Stimulated activated CD8-positive, alpha-beta memory T cell treated with anti-CD3 and anti-CD28 coated beads, Interleukin-7, amount 100 ng/mL, for 24 hours (primary cell): ENCODE results near the gene KCNJ5.

ENCODE experiments used
- DNase-seq: peaks from one replicate; pipeline ENCODE4 v3.0.0-alpha.2; 2020; ENCODE audit warnings: low read depth

The KCNJ5 gene

DNA sequence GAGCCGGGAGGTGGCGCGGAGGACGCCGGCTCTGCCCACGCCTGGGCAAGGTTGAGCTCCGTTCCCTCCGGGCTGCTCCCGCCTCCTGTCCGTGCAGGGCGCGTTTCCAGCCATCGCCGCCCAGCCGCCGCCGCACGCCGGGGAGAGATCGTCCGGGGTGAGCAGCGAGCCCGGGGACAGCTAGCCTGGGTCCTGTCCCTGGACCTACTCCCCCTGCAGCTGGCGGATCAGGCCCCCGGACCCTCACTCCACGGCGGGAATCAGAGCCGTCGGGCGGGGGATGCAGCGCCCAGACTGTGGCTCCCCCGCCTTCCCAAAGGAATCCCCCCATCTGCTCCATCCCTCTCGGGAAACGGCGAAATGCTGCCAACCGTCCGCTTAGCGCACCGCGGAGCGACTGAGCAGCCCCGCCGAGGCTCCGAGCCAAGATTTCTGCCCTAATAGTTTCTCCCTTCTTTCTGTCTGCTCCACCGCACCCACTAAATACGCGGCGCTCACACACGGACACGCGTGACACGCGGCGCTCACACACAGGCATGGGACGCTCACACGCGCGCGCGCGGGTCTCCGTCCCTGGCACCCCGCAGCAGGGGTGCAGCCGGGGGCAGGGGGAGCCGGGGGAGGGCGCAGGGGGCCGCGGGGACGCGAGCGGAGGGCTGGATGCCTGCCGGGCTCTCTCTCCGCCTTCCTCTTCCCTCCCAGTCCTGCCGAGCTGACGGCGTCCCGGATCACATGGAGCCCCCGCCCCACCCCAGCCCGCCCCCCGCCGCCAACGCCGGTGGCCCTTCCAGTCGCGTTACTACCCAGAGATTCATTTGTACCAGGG is at the start of gene KCNJ5:
TSS of gene KCNJ5 (plus strand) at position 814 of the 826 bp plus-strand sequence. CDS start 19,918 bp downstream, outside the sequence.
- no peak for DNase-seq

DNA sequence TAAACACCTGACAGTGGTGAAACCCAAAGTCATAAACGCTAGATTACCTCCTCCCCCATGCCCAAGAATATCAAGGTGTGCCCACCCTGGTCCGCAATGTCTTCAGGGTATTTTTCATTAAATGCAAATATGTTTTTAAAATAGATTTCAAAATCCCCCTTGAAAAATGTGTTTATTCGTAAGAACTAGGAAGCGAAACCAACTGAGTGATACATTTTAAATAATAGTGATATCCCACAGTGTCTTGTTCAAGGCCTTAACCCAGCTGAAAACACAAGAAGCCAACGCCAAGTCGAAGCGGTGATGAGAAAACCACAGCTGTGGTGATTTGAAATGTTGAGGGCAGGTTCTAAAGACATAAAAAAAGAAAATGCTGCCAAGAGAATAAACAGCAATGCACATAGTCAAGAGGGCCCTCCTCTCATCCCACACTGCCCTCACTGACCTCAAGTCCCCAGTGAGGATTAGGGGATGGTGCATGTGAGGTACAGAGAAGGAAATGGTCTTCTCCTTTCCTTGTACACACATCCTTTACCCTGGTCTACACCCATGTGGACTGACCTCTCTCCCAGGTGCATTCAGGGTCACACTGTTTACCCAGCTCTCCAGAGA is 49.6 kb upstream of the KCNJ5 start:
- no peak for DNase-seq

DNA sequence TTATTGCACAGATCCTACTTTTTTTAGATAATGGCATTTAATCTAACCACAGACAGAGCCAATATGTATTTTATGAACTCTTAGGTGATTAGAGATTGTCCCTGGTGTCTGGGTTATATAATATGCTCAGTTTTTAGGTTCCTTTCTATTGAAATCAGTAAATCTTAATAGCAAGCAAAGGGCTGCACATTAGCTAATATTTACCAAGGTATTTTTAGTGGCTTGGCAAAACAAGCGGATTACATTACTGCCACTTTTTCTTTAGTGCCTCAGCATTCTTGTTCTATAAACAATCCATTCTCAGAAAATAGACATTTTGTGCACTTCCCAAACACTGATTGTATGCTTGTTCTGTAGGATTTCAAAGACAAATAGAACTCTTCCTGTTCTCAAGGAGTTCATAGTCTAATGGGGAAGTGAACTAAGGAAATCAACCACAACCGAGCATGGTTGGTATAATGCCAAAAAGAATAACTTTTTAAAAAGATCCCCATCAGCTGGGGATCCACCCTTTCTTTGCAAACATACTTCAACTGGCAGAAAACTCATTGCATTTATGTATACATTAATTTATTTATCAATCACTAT is 47.9 kb upstream of the KCNJ5 start:
- DNase-seq = no peak

DNA sequence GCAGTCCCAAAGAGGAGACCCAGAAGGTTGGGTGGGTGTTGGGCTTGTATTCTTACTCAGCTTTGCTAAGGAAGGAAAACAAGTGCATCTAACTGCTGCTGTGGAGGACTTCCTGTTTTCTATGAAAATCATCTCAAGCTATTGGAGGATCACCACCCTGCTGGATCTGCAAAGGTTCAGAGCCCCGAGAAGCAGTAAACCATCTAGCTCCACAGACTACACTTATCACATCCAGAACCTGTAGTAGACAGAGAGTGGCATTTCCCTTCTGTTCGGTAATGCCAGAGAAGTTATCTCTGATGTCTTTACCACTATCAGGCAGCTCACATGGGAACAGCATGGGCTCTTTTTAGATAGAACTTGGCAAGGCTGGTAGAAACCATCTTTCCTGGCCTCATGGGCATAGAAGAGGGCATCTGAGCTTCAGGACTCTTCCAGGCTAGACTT is 45.8 kb upstream of the KCNJ5 start:
- DNase-seq = no peak

DNA sequence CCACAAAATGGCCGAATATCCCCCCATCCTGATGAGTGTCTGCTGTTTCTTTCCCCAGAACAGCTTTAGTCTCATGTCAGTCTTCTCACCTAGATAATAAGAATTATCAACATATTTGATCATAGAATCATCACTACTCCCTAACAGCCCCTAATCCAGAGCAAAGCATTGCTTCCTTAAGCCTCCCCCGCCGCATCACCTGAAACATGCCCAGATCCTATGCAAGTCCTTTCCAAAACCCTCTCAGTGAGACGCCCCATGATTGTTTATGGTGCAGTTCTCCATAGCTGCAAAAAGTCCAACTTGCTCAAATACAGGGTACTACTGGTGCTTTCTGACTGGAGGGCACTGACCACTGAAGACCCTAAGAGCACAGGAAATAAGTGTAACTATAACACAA is 44.2 kb upstream of the KCNJ5 start:
- DNase-seq = no peak

DNA sequence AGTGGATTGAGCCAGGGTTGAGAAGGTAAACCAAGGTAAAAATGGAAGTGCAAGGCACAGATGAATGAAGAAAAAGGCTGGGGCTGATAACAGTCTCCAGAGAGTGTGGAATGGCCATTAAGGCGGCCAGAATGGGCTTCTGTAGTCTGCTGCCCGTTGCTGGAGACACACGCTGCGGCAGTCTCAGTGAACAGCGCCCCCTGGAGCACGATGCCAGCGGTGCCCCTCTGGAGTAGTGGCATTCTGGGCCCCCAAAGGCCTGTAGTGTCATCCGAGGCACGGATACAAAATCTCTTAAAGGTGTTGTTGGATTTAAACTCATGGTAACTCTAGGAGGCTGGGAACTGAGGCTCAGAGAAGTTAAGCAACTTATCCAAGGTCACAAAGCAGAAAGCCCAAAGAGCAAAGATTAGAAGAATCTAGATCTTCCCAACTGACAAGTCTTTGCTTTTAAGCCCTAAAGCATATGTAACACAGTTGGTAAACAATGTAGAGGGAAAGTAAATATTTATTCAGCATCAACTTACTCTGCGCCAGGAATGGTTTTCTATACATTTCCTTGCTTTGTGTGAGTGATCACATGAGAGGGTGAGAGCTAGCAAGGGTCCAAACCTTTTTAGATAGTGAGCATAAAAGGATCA is 42.2 kb upstream of the KCNJ5 start:
- DNase-seq = peak; percentile 49

DNA sequence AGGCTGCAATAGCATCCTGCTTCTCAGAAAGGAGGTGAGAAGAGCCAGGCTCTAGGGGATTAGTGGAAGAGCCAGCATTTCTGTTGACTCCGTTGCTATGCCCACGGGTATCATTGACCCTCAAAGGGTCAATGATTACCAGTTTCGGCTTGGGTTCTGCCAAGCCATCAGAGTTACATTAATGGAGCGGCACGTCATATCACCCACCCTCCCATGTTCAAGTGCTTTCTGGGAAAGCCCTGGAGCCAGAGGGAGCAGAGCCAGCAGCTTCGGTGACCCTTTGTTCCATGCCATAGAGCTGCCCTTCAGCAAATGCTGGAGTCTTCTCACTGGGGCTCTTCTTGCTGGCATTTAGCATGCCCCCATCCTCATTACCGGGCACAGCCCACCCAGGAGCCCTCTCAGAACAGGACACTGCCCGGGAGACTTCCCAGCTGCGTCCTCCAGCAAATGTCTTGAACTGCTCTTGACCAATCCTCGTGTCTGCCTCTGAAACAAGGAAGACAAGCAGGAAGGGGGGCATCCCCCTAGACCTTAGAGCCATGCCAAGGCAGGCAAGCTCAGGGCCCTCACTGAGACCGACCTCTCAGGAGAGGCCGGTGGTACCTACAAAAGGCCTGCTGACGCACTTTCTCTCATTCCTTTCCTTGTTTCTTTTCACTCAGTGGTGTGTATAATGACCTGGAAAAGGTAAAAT is 38.7 kb upstream of the KCNJ5 start:
- DNase-seq = no peak

DNA sequence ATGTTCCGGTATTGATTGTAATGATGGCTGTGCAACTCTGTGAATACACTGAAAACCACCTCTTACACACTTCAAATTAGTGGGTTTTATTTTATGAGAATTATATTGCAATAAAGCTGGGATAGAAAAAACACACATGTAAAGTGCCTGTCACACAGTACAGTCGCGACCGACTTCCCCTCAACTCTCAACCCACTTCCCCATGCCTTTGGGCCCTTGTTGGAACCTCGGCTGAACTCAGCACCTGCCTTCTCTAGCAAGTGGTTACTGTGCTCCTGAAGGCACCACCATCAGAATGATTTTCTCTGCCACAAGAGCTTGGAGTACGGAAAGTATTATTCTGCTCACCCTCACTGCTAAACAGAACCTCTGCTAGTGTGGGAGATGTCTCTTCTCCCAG is 37.6 kb upstream of the KCNJ5 start:
- no peak for DNase-seq

DNA sequence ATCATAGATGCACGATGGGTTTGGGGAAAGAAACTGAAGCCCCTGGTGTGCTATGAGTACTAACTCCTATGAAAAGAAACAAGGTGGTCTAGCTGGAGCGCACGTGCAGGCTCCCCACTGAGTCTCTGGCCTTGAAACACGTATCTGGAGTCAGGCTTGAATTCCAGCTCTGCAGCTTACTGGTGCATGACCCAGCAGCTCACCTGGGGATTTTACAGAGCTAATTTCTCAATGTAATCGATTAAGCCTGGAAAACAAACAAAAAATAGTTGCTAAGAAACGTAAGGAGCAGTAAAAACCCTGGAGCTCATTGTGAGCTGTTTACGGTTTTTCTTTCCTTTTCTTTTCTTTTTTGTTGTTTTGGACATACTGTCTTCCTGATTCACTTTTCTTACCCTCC is 36.3 kb upstream of the KCNJ5 start:
- no peak for DNase-seq

DNA sequence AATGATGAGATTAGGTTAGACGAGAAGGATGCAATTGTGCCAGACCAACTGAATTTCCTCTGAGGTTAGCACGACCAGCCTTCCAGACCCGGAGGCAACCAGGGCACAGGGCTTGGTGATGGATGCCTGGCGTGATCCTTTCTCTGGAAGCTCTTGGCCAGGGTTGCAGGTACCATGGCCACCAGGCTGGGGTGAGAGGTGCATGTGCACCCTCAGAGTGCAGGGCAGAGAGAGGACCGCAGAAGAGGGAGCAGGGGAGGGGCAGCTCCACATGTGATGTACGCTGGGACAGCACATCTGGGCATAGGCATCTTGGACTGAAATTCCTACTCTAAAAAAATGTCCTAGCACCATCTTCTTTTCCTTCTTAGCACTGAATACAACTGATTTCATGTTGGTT is 34.9 kb upstream of the KCNJ5 start:
- DNase-seq = no peak

DNA sequence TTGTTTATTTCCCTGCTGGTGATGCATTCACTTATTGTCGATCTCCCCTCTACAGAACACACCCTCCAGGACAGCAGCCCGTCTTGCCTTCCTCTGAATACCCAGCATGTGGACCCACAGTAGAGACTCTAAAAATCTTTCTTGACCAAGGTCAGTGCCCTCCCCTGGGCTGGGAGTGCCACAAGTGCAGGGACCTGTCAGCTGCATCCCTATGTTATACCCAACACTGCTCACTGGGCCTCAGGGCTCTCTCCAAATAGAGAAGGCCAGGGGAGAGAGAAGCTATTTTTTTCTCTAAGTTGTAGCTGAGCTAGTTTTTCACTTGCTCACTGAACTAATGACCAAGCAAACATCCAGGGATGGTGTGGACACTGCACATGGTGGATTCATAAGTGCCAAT is 33.8 kb upstream of the KCNJ5 start:
- no peak for DNase-seq

DNA sequence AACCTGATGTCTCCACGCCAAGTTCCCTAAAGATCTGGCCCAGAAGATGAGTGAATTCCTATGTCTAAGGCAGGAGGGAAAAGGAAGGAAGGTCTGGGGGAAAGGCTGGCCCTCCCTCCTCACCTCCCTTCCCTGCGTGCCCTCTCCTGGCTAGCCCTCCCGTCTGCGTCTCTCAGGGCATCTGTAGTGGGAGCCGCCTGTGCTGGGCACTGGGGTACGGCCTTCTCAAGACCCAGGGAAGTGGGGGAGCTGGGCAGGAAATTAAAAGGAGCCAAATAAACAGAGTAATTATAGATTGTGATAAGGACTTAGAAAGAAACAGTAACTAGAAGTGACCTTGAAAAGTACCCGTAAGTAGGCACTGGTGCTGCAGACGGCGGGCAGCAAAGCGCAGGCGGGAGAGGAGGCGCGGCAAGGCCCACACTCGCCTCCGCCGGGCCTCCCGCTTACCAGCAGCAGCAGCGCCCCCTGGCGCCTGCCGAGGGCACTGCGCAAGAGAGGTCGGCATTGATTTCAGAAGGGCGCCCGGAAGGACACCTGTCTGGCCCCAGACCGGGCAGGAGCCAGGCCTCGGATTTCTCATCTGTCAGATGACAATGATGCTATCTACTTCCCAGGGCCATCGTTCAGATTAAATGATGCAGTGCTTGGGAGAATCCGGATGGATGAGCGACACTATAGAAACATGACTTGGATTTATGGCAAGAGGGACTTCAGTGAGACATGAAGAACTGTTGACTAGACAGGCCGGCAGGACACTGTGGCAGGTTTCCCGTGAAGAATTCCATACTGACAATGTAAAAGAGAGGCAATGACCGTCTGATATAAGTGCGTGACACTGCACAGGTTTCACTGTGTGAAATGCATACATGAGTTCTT is 31.4 kb upstream of the KCNJ5 start:
- peak; percentile 60 for DNase-seq

DNA sequence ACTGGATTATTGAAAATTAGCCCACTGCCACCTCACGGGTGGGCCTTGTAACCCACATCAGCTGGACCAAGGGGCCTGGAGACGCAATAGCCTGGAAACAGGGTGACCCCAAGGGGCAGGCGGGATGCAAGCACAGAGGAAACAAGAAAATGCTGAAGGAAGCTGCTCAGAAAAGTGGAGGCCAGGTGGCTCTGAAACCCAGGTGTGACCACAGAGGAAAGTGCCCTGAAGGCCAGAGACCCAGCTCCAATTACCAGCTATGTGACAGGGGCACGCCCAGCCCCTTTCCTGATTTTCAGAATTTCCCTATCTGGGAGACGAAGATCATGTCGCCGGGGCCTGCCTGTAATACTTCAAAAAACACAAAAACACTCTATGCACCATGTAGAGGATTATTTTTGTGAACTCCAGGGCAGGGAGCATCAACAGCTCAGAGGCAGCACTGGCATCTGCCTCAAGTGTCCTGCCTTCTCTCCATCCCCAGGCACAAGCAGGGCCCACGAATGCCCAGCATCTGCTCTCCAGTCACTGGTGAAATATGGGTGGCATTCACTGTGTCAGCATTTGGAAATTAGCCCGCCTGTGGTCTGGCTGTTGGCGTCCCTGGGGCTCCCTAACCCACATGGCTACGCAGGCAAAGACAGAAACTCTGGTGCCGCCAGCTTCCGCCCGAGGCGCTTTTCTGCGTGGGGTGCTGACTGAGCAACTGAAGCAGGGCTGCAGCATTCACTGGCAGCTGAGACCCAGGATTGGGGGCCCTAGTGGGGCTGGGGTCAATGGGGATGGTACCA is 30.4 kb upstream of the KCNJ5 start:
- DNase-seq = no peak

DNA sequence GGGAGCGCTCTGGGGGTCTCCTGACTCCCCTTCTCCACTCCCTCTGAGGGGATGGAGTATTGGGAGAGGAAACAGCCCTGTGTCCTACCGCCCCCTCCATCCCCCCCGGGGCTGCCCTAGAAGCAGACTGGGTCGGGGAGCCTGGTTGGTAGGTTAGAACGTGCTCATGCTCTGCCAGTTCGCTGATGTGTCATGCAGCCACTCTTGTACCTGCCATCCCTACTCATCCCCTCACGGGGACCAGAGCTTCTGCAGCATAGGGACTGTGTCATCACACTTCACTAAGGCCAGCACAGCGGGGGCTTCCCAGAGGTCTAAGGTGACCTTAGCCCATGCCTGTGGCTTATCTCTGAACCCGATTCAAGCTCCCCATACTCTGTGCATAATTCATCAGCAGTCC is 28.8 kb upstream of the KCNJ5 start:
- no peak for DNase-seq

DNA sequence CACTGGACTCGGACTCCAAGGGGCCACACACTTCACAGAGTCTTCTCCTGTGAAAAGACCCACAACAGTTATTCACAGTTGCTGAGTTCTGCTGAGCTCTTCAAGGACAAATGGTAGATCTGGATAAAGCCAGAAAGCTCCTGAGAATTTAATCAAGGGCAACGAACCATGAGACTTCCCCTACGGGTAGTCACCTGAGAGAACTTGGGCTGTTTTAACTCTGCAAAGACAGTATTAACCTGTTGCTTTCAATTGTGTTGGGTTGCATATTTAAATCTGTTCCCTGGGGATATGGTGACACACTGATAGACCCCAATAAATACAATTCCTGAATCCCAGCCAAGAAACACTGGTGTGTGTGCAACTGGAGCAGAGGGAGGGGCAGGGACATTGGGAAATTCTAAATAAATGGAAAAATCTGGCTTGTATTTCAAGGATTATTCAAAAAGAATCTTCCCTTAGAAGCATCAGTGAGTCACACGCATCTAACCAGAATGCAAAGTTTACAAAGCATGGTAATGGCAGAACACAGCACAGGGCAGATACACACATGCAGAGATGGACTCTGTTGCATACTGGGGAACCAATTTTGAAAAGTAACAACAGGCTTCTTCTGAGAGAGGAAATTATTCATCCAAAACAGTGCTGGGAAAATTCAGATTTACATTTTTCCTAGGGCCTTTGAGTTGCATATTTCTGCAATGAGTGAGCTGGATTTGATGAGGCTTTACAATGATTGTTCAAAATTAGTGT is 28.1 kb upstream of the KCNJ5 start:
- no peak for DNase-seq

DNA sequence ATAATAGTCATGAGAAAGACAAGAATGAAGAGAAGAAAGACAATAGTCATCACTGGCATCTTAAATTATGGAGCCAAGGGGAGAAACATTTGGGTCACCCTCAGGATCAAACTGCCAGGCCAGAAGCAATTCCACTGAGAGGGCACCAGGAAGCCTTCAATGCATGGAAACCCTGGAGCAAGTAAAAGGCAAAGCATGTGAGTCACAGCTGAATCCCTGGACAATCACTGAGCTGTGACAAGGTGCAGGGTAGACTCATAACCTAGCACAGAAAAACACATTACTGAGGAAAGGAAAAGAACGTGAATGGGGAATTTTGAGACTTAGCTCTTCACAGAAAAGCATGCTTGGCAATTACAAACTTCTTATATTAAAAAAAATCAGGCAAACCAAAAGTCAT is 25.7 kb upstream of the KCNJ5 start:
- DNase-seq = no peak

DNA sequence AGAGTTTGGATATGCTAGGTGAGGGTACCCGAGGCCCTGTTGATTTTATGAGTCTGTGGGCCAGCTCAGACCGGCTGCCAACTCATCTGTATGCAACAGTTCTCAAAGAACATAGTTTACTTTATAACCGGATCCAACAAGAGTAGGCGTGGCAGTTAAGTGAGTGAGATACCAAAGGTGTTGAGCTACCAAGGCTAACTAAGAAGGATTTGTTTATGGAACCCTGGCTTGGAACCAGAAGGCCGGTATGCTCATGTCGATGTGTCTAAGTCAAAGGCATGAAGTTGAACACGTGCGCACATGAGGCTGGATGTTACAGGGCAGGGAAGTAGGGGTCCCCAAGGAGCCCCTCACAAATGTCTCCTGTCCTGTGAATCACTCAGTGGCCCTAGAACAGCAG is 23.9 kb upstream of the KCNJ5 start, which contains the start of gene KCNJ1:
TSS of gene KCNJ1 (minus strand) at position 20 of the 400 bp plus-strand sequence. CDS start 27,053 bp downstream, outside the sequence.
- DNase-seq = no peak

DNA sequence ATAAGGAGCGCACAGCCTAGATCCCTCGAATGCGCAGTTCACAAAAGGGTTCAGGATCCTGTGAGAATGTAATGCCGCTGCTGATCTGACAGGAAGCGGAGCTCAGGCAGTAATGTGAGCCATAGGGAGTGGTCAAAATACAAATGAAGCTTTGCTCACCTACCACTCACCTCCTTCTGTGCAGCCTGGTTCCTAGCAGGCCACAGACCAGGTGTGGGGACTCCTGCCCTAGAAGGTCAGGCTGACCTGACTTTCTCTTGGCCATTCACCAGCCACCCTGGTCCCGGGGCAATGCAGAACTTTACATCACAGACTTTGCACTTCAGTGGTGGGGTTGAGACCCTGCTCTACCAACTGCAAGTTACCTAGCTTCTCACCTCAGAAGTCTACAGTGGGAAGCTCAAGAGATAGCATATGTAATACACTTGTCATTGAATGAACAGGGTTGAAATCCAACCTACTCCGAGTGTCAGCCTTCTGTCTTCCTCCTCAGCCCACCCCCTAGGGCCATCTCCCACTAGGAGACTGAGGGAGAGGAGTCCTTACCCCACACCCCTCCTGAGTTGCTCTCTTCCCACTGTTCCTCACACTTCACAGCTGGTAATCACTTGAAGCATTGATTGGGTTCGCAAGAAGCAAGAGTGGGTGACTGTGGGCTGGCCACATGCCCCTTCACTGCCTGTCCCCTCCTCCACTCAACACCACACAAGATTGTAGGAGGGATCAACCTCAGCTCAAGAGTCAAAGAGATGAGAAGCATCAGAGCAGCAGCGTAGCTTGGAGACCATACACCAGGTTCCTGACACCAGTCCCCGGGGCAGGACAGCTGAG is 22.1 kb upstream of the KCNJ5 start:
- DNase-seq = no peak
